Lower leg skin (tissue), 3 donors: Measurements from ENCODE around the gene BIRC5.

ENCODE experiments used
- CTCF ChIP-seq, 3 donors: fragments of 450-650 bp; IDR thresholded peaks; one replicate each; pipeline ENCODE4 v1.5.1; 2016; ENCODE audit warnings: antibody characterized with exemption in 3 of 3, mild to moderate bottlenecking in 3 of 3, moderate library complexity in 2 of 3
- POLR2A ChIP-seq, 2 donors: fragments of 450-650 bp; IDR thresholded peaks; one replicate each; pipeline ENCODE4 v1.6.1; 2016 to 2017; ENCODE audit warnings: antibody characterized with exemption in 2 of 2, mild to moderate bottlenecking in 1 of 2, moderate library complexity in 1 of 2

- TF ChIP-seq POLR2A (IDR thresholded peaks at IDR 0.05): no peak
- TF ChIP-seq CTCF (IDR thresholded peaks at IDR 0.05): no peak
Measured at GRCh38 chr17:78168903-78169793, 44.9 kb upstream of the BIRC5 start.
